Nephron (organoid): ENCODE measurements around the gene SLC9A9.

ENCODE experiments used
- H3K27ac Mint-ChIP-seq, 3 experiments: 2 replicates each; pipeline ENCODE4 v1.8.0; 2020; ENCODE audit warnings: mixed read lengths in 3 of 3, mild to moderate bottlenecking in 2 of 3, moderate library complexity in 1 of 3
- H3K27me3 Mint-ChIP-seq: 2 replicates; pipeline ENCODE4 v1.8.0; 2021; ENCODE audit warnings: low read depth, mild to moderate bottlenecking, moderate library complexity, mixed read lengths
- H3K36me3 Mint-ChIP-seq: 2 replicates; pipeline ENCODE4 v1.8.0; 2020; ENCODE audit warnings: low read depth, mixed read lengths
- H3K4me1 Mint-ChIP-seq: 2 replicates; pipeline ENCODE4 v1.8.0; 2020; ENCODE audit warnings: mixed read lengths
- H3K4me3 Mint-ChIP-seq, 3 experiments: 2 replicates each; pipeline ENCODE4 v1.8.0; 2020; ENCODE audit warnings: mild to moderate bottlenecking in 3 of 3, mixed read lengths in 3 of 3, moderate library complexity in 2 of 3
- H3K9me3 Mint-ChIP-seq: 2 replicates; pipeline ENCODE4 v1.8.0; 2020; ENCODE audit warnings: mixed read lengths
- CTCF ChIP-seq, 3 experiments: fragments of 200-600 bp; sonication (generic); IDR thresholded peaks; one replicate each; pipeline ENCODE4 v1.5.0; 2021; ENCODE audit warnings: antibody characterized with exemption in 3 of 3; ENCODE audit not compliant: unreplicated experiment in 3 of 3

SLC9A9 gene

GRCh38 chr3:143476965-143477640 lies 371.2 kb downstream of the SLC9A9 start:
- no peak for TF ChIP-seq CTCF (IDR thresholded peaks at IDR 0.05; ENCODE audit: unreplicated experiment in 3 of 3)
- Mint-ChIP-seq H3K27me3 (no peaks in the 10 kb centered on the region), H3K4me1 (peaks cover 6% of the 10 kb centered on the region), H3K27ac (no peak overlapping the region), H3K36me3 (no peaks in the 10 kb centered on the region), H3K9me3 (no peaks in the 10 kb centered on the region), H3K4me3 (no peak overlapping the region)

- H3K4me1 Mint-ChIP-seq, result peaks cover 6% of the 10 kb centered on the region
- H3K36me3 Mint-ChIP-seq, result no peaks in the 10 kb centered on the region
- TF ChIP-seq CTCF (IDR thresholded peaks at IDR 0.05; ENCODE audit: unreplicated experiment in 3 of 3), result no peak
- H3K27me3 Mint-ChIP-seq, result no peaks in the 10 kb centered on the region
- no peak overlapping the region for H3K27ac Mint-ChIP-seq
- H3K9me3 Mint-ChIP-seq, result no peaks in the 10 kb centered on the region
- no peak overlapping the region for H3K4me3 Mint-ChIP-seq
Measured at GRCh38 chr3:143475981-143476380, 372.3 kb downstream of the SLC9A9 start.

- no peaks in the 10 kb centered on the region for H3K36me3 Mint-ChIP-seq
- H3K27ac Mint-ChIP-seq, result no peak overlapping the region
- H3K4me1 Mint-ChIP-seq, result no peaks in the 10 kb centered on the region
- no peaks in the 10 kb centered on the region for H3K9me3 Mint-ChIP-seq
- no peak for TF ChIP-seq CTCF (IDR thresholded peaks at IDR 0.05; ENCODE audit: unreplicated experiment in 3 of 3)
- H3K27me3 Mint-ChIP-seq, result no peaks in the 10 kb centered on the region
- H3K4me3 Mint-ChIP-seq, result no peak overlapping the region
Measured at GRCh38 chr3:143472731-143473523, 375.3 kb downstream of the SLC9A9 start.

- no peak for TF ChIP-seq CTCF (IDR thresholded peaks at IDR 0.05; ENCODE audit: unreplicated experiment in 3 of 3)
- Mint-ChIP-seq H3K27ac (no peak overlapping the region), H3K27me3 (no peaks in the 10 kb centered on the region), H3K9me3 (no peaks in the 10 kb centered on the region), H3K4me1 (no peaks in the 10 kb centered on the region), H3K36me3 (no peaks in the 10 kb centered on the region), H3K4me3 (no peak overlapping the region)
Measured at GRCh38 chr3:143471705-143472104, 376.6 kb downstream of the SLC9A9 start.

- H3K4me3 Mint-ChIP-seq, result no peak overlapping the region
- no peak overlapping the region for H3K27ac Mint-ChIP-seq
- no peaks in the 10 kb centered on the region for H3K9me3 Mint-ChIP-seq
- no peak for TF ChIP-seq CTCF (IDR thresholded peaks at IDR 0.05; ENCODE audit: unreplicated experiment in 3 of 3)
- H3K27me3 Mint-ChIP-seq, result no peaks in the 10 kb centered on the region
- H3K4me1 Mint-ChIP-seq, result no peaks in the 10 kb centered on the region
- no peaks in the 10 kb centered on the region for H3K36me3 Mint-ChIP-seq
Measured at GRCh38 chr3:143469159-143469558, 379.1 kb downstream of the SLC9A9 start.
